Measurements from ENCODE around the gene NFKB2. TPM values are rescaled to one million over a fixed set of nuclear protein-coding genes. Genes with fewer than 3 reads are reported as not detected.

Gene NFKB2
- total RNA-seq, 4 donors from 2014 or later = 12.3 to 26.0 (median 15.3) TPM

GRCh38 chr10:102410429-102411073 lies 15.0 kb downstream of the NFKB2 start:
- no peaks in the 10 kb centered on the region for H3K36me3 ChIP-seq
- TF ChIP-seq POLR2A (IDR thresholded peaks at IDR 0.05) (no peak), CTCF (IDR thresholded peaks at IDR 0.05) (no peak)
- peaks cover 21% of the 10 kb centered on the region for H3K27me3 ChIP-seq
- DNase-seq = no peak
- peaks cover 4 to 19% of the 10 kb centered on the region in 2 donors for H3K4me1 ChIP-seq
- no peaks in the 10 kb centered on the region for H3K9me3 ChIP-seq
- no peak overlapping the region for H3K4me3 ChIP-seq (replicated peaks in 1 of 3)
- H3K27ac ChIP-seq = no peak overlapping the region
- WGBS, 2 donors = 2 to 7% methylated on average over 18 to 19 of the region's 48 CpGs
- intact Hi-C loops (cut with DNase I) = no loop called here

GRCh38 chr10:102411341-102412255 lies 16.1 kb downstream of the NFKB2 start:
- no peak for DNase-seq
- H3K27ac ChIP-seq = no peak overlapping the region
- H3K4me1 ChIP-seq = peaks cover 4 to 19% of the 10 kb centered on the region in 2 donors
- no peak overlapping the region for H3K4me3 ChIP-seq (replicated peaks in 1 of 3)
- no peaks in the 10 kb centered on the region for H3K9me3 ChIP-seq
- peaks cover 21% of the 10 kb centered on the region for H3K27me3 ChIP-seq
- H3K36me3 ChIP-seq = no peaks in the 10 kb centered on the region
- 76 to 79% methylated on average over 14 of the region's 14 CpGs for WGBS, 2 donors
- no peak for TF ChIP-seq POLR2A (IDR thresholded peaks at IDR 0.05)
- TF ChIP-seq CTCF (IDR thresholded peaks at IDR 0.05) = no peak
- intact Hi-C loops (cut with DNase I) = no loop called here

- intact Hi-C loops (cut with DNase I) = no loop called here
- WGBS, 2 donors = 83 to 89% methylated on average over 6 to 10 of the region's 10 CpGs
- Histone ChIP-seq H3K4me3 (replicated peaks in 1 of 3) (no peak overlapping the region), H3K36me3 (no peaks in the 10 kb centered on the region), H3K4me1 (peaks cover 4 to 19% of the 10 kb centered on the region in 2 donors), H3K27me3 (peaks cover 21% of the 10 kb centered on the region), H3K27ac (no peak overlapping the region), H3K9me3 (no peaks in the 10 kb centered on the region)
- no peak for DNase-seq
- TF ChIP-seq CTCF (IDR thresholded peaks at IDR 0.05) (no peak), POLR2A (IDR thresholded peaks at IDR 0.05) (no peak)
These were observed 16.8 kb downstream of the NFKB2 start for GRCh38 chr10:102412293-102412692.

- Histone ChIP-seq H3K9me3 (no peaks in the 10 kb centered on the region), H3K27me3 (peaks cover 21% of the 10 kb centered on the region), H3K4me1 (peaks cover 4 to 19% of the 10 kb centered on the region in 2 donors), H3K36me3 (no peaks in the 10 kb centered on the region), H3K4me3 (replicated peaks in 1 of 3) (no peak overlapping the region), H3K27ac (no peak overlapping the region)
- WGBS, 2 donors = 16 to 24% methylated on average over 5 of the region's 5 CpGs
- intact Hi-C loops (cut with DNase I) = no loop called here
- TF ChIP-seq POLR2A (IDR thresholded peaks at IDR 0.05) = no peak
- no peak for TF ChIP-seq CTCF (IDR thresholded peaks at IDR 0.05)
- no peak for DNase-seq
These were observed 17.7 kb downstream of the NFKB2 start for GRCh38 chr10:102413053-102413705.

All from thyroid gland (tissue), 4 donors.